Thoracic aorta endothelial cell (primary cell): Measurements from ENCODE around the gene PANX1. TPM values are rescaled to one million over a fixed set of nuclear protein-coding genes. Genes with fewer than 3 reads are reported as not detected.

Experiments used
- total RNA-seq: library from RNA; depleted of rRNA; stranded (reverse); fragments of >200 nt; gene quantifications from 2 replicates; pipeline ENCODE4 v1.2.3, GENCODE V29; 2012

PANX1 gene
- 27.6 and 30.6 TPM in 2 replicates for total RNA-seq

GRCh38 chr11:94128746-94129511, at the start of gene PANX1:
TSS of gene PANX1 (plus strand) at chr11:94128841. CDS start at chr11:94129313, 472 bp downstream.

Other genes starting within 250 kb of the PANX1 start
- gene HEPHL1, start 107.5 kb upstream of the PANX1 start, total RNA-seq: not detected in 2 replicates
- gene IZUMO1R, start 175.7 kb downstream of the PANX1 start, total RNA-seq: not detected in 2 replicates